ENCODE measurements around the gene FAM98C.

DNA sequence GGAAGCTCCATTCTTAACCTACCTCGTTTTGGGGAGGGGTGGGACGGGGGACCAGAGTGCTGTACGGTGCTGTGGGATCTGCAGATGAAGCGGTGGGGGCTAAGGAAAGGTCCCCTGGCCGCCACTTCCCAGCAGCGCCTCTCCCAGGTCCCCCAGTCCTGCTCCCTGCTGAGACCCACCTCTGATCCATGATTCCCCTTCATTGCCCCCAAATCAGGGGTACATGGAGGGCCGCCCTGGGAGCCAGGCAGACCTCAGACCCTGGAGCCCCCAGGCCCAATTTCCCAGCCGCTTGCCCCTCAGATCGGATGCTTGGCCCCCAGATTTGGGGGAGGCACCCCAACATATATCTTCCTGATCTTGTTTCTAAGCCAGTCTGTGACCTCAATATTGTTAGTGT is 3.8 kb upstream of the FAM98C start:
- TF ChIP-seq SIN3A (IDR thresholded peaks at IDR 0.05; ENCODE audit: borderline replicate concordance, insufficient read depth, low read length) = peak; percentile 49; the same call in 1 of the 2 replicates
- TF ChIP-seq, protein P1, sequence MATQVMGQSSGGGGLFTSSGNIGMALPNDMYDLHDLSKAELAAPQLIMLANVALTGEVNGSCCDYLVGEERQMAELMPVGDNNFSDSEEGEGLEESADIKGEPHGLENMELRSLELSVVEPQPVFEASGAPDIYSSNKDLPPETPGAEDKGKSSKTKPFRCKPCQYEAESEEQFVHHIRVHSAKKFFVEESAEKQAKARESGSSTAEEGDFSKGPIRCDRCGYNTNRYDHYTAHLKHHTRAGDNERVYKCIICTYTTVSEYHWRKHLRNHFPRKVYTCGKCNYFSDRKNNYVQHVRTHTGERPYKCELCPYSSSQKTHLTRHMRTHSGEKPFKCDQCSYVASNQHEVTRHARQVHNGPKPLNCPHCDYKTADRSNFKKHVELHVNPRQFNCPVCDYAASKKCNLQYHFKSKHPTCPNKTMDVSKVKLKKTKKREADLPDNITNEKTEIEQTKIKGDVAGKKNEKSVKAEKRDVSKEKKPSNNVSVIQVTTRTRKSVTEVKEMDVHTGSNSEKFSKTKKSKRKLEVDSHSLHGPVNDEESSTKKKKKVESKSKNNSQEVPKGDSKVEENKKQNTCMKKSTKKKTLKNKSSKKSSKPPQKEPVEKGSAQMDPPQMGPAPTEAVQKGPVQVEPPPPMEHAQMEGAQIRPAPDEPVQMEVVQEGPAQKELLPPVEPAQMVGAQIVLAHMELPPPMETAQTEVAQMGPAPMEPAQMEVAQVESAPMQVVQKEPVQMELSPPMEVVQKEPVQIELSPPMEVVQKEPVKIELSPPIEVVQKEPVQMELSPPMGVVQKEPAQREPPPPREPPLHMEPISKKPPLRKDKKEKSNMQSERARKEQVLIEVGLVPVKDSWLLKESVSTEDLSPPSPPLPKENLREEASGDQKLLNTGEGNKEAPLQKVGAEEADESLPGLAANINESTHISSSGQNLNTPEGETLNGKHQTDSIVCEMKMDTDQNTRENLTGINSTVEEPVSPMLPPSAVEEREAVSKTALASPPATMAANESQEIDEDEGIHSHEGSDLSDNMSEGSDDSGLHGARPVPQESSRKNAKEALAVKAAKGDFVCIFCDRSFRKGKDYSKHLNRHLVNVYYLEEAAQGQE (IDR thresholded peaks at IDR 0.05; ENCODE audit: insufficient read depth in 1 of 2, low read depth in 2 of 2, low read length in 2 of 2) = no peak
- TF ChIP-seq POLR2AphosphoS5 (IDR thresholded peaks at IDR 0.05; ENCODE audit: low read depth, low read length) = peak; percentile 50; the same call in 1 of the 2 replicates
